GM12878 (cell line): Measurements from ENCODE around the gene SF1. TPM values are rescaled to one million over a fixed set of nuclear protein-coding genes. Genes with fewer than 3 reads are reported as not detected.

Source experiments
- BMI1 ChIP-seq: fragments of 450-650 bp; IDR thresholded peaks from 2 replicates; pipeline ENCODE4 v1.6.1; 2016; ENCODE audit warnings: mild to moderate bottlenecking, moderate library complexity, borderline replicate concordance
- FOXM1 ChIP-seq: IDR thresholded peaks from 2 replicates; pipeline ENCODE4 v1.6.1; 2012; ENCODE audit warnings: low read depth, mild to moderate bottlenecking, inconsistent platforms, low read length, moderate library complexity
- KLF5 ChIP-seq: fragments of 450-650 bp; IDR thresholded peaks from 2 replicates; pipeline ENCODE4 v1.6.1; 2014; ENCODE audit warnings: mild to moderate bottlenecking; ENCODE audit not compliant: partially characterized antibody
- NR2F1 ChIP-seq: fragments of 450-650 bp; conservative IDR thresholded peaks from 2 replicates; pipeline ENCODE4 v1.6.1; 2017; ENCODE audit warnings: mild to moderate bottlenecking
- PML ChIP-seq: IDR thresholded peaks from 2 replicates; pipeline ENCODE4 v1.6.1; 2012; ENCODE audit warnings: low read length, inconsistent platforms
- POLR2AphosphoS5 ChIP-seq: IDR thresholded peaks from 2 replicates; pipeline ENCODE4 v1.6.1; 2011; ENCODE audit warnings: mild to moderate bottlenecking, low read length, inconsistent platforms
- polyA plus RNA-seq, 11 experiments: library from polyadenylated mRNA; depleted of rRNA in 4 of 11; unstranded in 6 of 11; stranded (reverse) in 5 of 11; fragments of >200 nt; fragmentation: Nextera tagmentation in 4 of 11; fragmentation: Illumina TruSeq in 1 of 11; extraction: Ambion mirVana in 4 of 11; extraction: Trizol in 1 of 11; gene quantifications; 1 replicate in 1 of 11; 2 replicates in 10 of 11; pipeline versions ENCODE4 v1.2.1 to v1.2.3, GENCODE V29; 2011 to 2016; ENCODE audit warnings: inconsistent platforms in 2 of 11, missing spikeins in 2 of 11, low read depth in 1 of 11
- total RNA-seq, 4 experiments: library from RNA; depleted of rRNA in 3 of 4; stranded (reverse); fragments of >200 nt in 3 of 4; fragmentation: Illumina TruSeq in 1 of 4; extraction: Trizol in 1 of 4; gene quantifications; 2 replicates each; pipeline versions ENCODE4 v1.2.1 to v1.2.3, GENCODE V29; 2013 to 2021
- TF ChIP-seq, protein P1 (sequence below): fragments of 450-650 bp; IDR thresholded peaks from 2 replicates; pipeline ENCODE4 v1.6.1; 2014; ENCODE audit warnings: mild to moderate bottlenecking
- TF ChIP-seq, protein P2 (sequence below): fragments of 450-650 bp; IDR thresholded peaks from 2 replicates; pipeline ENCODE4 v1.6.1; 2017; ENCODE audit warnings: antibody characterized with exemption, mild to moderate bottlenecking, moderate library complexity

Gene SF1
- total and polyA plus RNA-seq, 10 of the 15 experiments (the other 5 are each of a cell fraction or from before 2014, with no cell fraction given) = 13.6 to 337 (median 103) TPM

DNA sequence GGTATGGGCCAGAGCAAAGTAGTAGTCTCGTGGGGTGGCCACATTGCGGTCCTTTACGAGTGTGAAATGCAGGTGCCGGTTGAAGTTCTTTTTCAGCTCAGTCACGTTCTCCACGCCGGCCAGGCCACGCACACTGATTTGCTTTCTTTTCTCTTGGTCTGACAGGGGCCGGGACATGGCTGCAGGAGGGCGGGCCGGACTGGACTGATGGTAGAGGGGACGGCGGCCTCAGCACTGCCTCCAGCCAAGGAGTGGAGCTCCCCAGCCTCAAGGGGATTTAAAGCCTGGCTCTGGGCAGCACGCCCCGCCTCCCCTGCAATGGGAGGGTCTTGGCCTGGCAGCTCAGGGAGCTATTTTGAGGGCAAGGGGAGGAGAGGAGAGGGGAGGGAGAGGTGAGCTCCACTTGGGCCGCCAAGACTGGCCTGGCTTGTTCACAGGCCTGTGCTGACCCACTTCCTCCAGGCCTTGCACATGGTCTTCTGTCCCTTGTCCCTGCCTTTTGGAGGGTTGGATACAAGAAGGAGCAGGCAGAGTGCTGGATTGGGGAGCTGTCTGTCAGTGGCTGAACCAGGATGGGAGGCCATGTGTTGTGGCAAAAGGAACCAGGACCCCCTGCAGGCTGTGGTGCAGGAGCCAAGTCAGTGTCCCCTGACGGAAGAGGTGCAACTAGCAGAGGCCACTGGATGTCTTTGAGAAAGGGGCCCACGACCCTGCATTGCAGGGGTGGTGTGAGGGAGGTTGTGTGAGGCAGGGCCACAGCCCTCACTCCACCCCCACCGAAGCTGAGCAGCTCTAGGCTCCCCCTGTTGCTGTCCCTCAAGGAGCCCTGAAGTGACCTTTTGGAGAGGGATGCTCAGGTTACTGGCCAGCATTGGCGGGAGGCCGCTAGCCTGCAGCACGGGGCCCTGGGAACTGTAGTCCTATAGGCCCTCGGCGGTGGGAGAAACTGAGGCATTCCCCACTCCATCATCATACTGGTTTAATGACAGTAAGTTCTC, 18.3 kb downstream of the SF1 start, which contains the start of gene PYGM (continued):
- TF ChIP-seq KLF5 (no peak), BMI1 (no peak), NR2F1 (no peak), PML (no peak), POLR2AphosphoS5 (0 out of 2 replicates have a peak, but pooled peaks have one; percentile 12), FOXM1 (no peak)
- TF ChIP-seq, protein P1, sequence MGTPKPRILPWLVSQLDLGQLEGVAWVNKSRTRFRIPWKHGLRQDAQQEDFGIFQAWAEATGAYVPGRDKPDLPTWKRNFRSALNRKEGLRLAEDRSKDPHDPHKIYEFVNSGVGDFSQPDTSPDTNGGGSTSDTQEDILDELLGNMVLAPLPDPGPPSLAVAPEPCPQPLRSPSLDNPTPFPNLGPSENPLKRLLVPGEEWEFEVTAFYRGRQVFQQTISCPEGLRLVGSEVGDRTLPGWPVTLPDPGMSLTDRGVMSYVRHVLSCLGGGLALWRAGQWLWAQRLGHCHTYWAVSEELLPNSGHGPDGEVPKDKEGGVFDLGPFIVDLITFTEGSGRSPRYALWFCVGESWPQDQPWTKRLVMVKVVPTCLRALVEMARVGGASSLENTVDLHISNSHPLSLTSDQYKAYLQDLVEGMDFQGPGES = no peak
- TF ChIP-seq, protein P2, sequence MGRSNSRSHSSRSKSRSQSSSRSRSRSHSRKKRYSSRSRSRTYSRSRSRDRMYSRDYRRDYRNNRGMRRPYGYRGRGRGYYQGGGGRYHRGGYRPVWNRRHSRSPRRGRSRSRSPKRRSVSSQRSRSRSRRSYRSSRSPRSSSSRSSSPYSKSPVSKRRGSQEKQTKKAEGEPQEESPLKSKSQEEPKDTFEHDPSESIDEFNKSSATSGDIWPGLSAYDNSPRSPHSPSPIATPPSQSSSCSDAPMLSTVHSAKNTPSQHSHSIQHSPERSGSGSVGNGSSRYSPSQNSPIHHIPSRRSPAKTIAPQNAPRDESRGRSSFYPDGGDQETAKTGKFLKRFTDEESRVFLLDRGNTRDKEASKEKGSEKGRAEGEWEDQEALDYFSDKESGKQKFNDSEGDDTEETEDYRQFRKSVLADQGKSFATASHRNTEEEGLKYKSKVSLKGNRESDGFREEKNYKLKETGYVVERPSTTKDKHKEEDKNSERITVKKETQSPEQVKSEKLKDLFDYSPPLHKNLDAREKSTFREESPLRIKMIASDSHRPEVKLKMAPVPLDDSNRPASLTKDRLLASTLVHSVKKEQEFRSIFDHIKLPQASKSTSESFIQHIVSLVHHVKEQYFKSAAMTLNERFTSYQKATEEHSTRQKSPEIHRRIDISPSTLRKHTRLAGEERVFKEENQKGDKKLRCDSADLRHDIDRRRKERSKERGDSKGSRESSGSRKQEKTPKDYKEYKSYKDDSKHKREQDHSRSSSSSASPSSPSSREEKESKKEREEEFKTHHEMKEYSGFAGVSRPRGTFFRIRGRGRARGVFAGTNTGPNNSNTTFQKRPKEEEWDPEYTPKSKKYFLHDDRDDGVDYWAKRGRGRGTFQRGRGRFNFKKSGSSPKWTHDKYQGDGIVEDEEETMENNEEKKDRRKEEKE = no peak
